Trophoblast cell (in vitro differentiated cells and primary cell): ENCODE measurements around the gene ANAPC2.

Experiments
- DNase-seq, 2 donors: peaks; one replicate each; pipeline ENCODE4 v3.0.0-alpha.2; 2016
- H2AFZ ChIP-seq: 2 replicates; pipeline ENCODE4 v1.6.1; 2013; ENCODE audit warnings: low read length, moderate library complexity, mild to moderate bottlenecking; ENCODE audit not compliant: insufficient read depth, poor library complexity
- H2AK5ac ChIP-seq: 2 replicates; pipeline ENCODE4 v1.6.1; 2013; ENCODE audit warnings: mild to moderate bottlenecking, low read length
- H2BK120ac ChIP-seq: 2 replicates; pipeline ENCODE4 v1.6.1; 2013; ENCODE audit warnings: low read length, mild to moderate bottlenecking, moderate library complexity; ENCODE audit not compliant: insufficient read depth, poor library complexity
- H2BK12ac ChIP-seq: 2 replicates; pipeline ENCODE4 v1.6.1; 2013; ENCODE audit warnings: mild to moderate bottlenecking, low read length, moderate library complexity
- H2BK5ac ChIP-seq: 2 replicates; pipeline ENCODE4 v1.6.1; 2013; ENCODE audit warnings: low read length, low read depth, moderate library complexity, mild to moderate bottlenecking; ENCODE audit not compliant: poor library complexity
- H3K14ac ChIP-seq: 2 replicates; pipeline ENCODE4 v1.6.1; 2013; ENCODE audit warnings: mild to moderate bottlenecking, low read length
- H3K18ac ChIP-seq: 2 replicates; pipeline ENCODE4 v1.6.1; 2013; ENCODE audit warnings: mild to moderate bottlenecking, low read length
- H3K23ac ChIP-seq: 2 replicates; pipeline ENCODE4 v1.6.1; 2013; ENCODE audit warnings: low read length
- H3K27ac ChIP-seq: 2 replicates; pipeline ENCODE4 v1.5.1; 2013; ENCODE audit warnings: low read depth, mild to moderate bottlenecking, inconsistent platforms, low read length, moderate library complexity
- H3K27me3 ChIP-seq: 2 replicates; pipeline ENCODE4 v1.6.1; 2013; ENCODE audit warnings: inconsistent platforms, mild to moderate bottlenecking, low read length, moderate library complexity; ENCODE audit not compliant: insufficient read depth
- H3K36me3 ChIP-seq, 2 experiments: 1 replicate in 1 of 2; 2 replicates in 1 of 2; pipeline ENCODE4 v1.6.1; 2013; ENCODE audit warnings: low read length in 2 of 2, mild to moderate bottlenecking in 2 of 2, moderate library complexity in 1 of 2; ENCODE audit not compliant: insufficient read depth in 2 of 2, control insufficient read depth in 1 of 2
- H3K4ac ChIP-seq: 2 replicates; pipeline ENCODE4 v1.6.1; 2013; ENCODE audit warnings: low read depth, mild to moderate bottlenecking, low read length, moderate library complexity
- H3K4me1 ChIP-seq, 2 experiments: 1 replicate in 1 of 2; 2 replicates in 1 of 2; pipeline ENCODE4 v1.6.1; 2013; ENCODE audit warnings: low read length in 2 of 2, mild to moderate bottlenecking in 2 of 2, moderate library complexity in 1 of 2; ENCODE audit not compliant: insufficient read depth in 2 of 2, control insufficient read depth in 1 of 2
- H3K4me2 ChIP-seq: 2 replicates; pipeline ENCODE4 v1.6.1; 2013; ENCODE audit warnings: inconsistent platforms, mild to moderate bottlenecking, low read length, moderate library complexity
- H3K4me3 ChIP-seq: 2 replicates; pipeline ENCODE4 v1.5.1; 2013; ENCODE audit warnings: mild to moderate bottlenecking, low read depth, low read length, inconsistent platforms
- H3K79me1 ChIP-seq: one replicate; pipeline ENCODE4 v1.6.1; 2013; ENCODE audit warnings: low read length
- H3K79me2 ChIP-seq: 2 replicates; pipeline ENCODE4 v1.6.1; 2013; ENCODE audit warnings: low read length, mild to moderate bottlenecking; ENCODE audit not compliant: control insufficient read depth, insufficient read depth, poor library complexity
- H3K9ac ChIP-seq: 2 replicates; pipeline ENCODE4 v1.6.1; 2013; ENCODE audit warnings: mild to moderate bottlenecking, low read length
- H3K9me3 ChIP-seq: 2 replicates; pipeline ENCODE4 v1.6.1; 2013; ENCODE audit warnings: low read depth, mild to moderate bottlenecking, control low read depth, inconsistent platforms, low read length; ENCODE audit not compliant: insufficient read depth
- H4K12ac ChIP-seq: 2 replicates; pipeline ENCODE4 v1.6.1; 2013; ENCODE audit warnings: low read depth, mild to moderate bottlenecking, low read length, moderate library complexity
- H4K8ac ChIP-seq: 2 replicates; pipeline ENCODE4 v1.6.1; 2013; ENCODE audit warnings: low read depth, mild to moderate bottlenecking, low read length, moderate library complexity
- H4K91ac ChIP-seq: one replicate; pipeline ENCODE4 v1.6.1; 2013; ENCODE audit warnings: low read depth, mild to moderate bottlenecking, low read length, moderate library complexity
- WGBS: extraction: QIAGEN DNeasy Blood & Tissue Kit; methylation state at CpG from one replicate; pipeline ENCODE4 v1.1.7; 2013; ENCODE audit warnings: missing lambda C conversion rate; ENCODE audit not compliant: insufficient read length, insufficient coverage; ENCODE audit errors: extremely low coverage; 5-methylcytosine and 5-hydroxymethylcytosine counted together

ANAPC2 gene

DNA sequence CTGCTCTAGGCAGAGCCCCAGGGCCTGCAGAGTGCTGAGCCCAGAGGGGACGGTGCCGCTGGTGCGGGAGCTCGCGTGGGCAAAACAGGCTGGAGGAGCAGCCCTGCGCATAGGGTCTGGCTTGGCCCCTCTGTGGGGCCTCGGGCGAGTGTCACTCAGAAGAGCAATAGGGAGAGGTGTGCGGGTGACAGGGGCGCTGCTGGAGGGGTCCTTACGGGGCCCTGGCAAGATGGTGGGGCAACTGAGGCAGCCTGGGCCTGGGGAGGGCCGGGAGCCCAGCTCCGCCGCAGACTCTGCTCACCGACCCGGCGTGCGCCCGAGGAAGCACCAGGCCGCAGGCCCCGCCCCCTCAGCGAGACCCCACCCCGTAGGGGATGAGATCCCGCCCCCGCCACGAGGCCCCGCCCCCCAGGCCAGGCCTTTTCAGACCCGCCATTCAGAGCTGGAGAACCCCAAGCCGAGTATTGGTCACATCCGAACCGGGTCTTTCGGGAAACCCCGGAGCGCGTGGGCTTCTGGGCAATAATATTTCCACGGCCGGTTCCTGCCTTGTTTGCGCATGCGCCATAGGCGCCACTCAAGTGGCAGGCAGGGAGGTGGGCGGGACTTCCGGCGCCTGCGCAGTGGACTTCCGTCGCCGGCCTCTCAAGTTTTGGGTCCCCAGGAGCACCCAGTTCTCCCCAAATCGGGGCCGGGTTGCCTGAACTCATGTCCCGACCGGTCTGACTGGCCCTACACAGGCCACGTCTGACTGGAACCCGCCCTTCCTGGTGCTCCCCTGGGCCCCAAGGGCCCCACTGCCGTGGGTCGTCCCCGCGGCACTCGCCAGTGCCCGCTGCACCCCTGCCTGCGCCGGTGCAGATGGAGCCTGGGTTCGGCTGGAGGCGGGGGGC lies 35.0 kb upstream of the ANAPC2 start:
- no CpG with 5 or more reads among the region's 63 CpGs for WGBS
- peak overlapping the region; percentile 39 for H2BK120ac ChIP-seq
- H3K14ac ChIP-seq: peak overlapping the region; percentile 62
- H4K91ac ChIP-seq: peak overlapping the region; percentile 93
- H2AFZ ChIP-seq: peak overlapping the region; percentile 76
- no peak overlapping the region for H3K23ac ChIP-seq
- DNase-seq: peak; percentile 98
- peak overlapping the region; percentile 94 for H3K18ac ChIP-seq
- H2BK12ac ChIP-seq: no peak overlapping the region
- peak overlapping the region; percentile 79 for H3K4me3 ChIP-seq
- peak overlapping the region; percentile 90 for H3K4ac ChIP-seq
- H3K9me3 ChIP-seq: peaks cover 2% of the 10 kb centered on the region
- peak overlapping the region; percentile 94 for H3K4me2 ChIP-seq
- peaks cover 22 to 30% of the 10 kb centered on the region in 2 experiments for H3K4me1 ChIP-seq
- H4K8ac ChIP-seq: peak overlapping the region; percentile 91
- peak overlapping the region; percentile 8 for H2AK5ac ChIP-seq
- H3K27me3 ChIP-seq: no peaks in the 10 kb centered on the region
- peak overlapping the region; percentile 24 for H3K27ac ChIP-seq
- peak overlapping the region; percentile 65 for H4K12ac ChIP-seq
- H3K79me2 ChIP-seq: peaks cover 2% of the 10 kb centered on the region
- peak overlapping the region; percentile 96 for H3K9ac ChIP-seq
- peaks cover 8% of the 10 kb centered on the region for H3K79me1 ChIP-seq
- peak overlapping the region; percentile 18 for H2BK5ac ChIP-seq
- peaks cover 0 to 3% of the 10 kb centered on the region in 2 experiments for H3K36me3 ChIP-seq

- Histone ChIP-seq H2AFZ (peak within 1 kb of the TSS; percentile 54), H3K18ac (no peak within 1 kb of the TSS), H3K4ac (peak within 1 kb of the TSS; percentile 12), H3K14ac (peak within 1 kb of the TSS; percentile 14), H4K12ac (peak within 1 kb of the TSS; percentile 57), H3K36me3 (peaks cover 3 to 4% of the 10 kb centered on the region in 2 experiments), H3K27me3 (no peaks in the 10 kb centered on the region), H3K9me3 (peaks cover 2% of the 10 kb centered on the region), H3K79me1 (peaks cover 8% of the 10 kb centered on the region), H3K4me3 (peak within 1 kb of the TSS; percentile 62), H2BK5ac (no peak within 1 kb of the TSS), H3K27ac (peak within 1 kb of the TSS; percentile 24), H4K8ac (peak within 1 kb of the TSS; percentile 33), H2BK120ac (no peak within 1 kb of the TSS), H3K4me2 (peak within 1 kb of the TSS; percentile 63), H4K91ac (peak within 1 kb of the TSS; percentile 15), H2BK12ac (no peak within 1 kb of the TSS), H3K79me2 (peaks cover 2% of the 10 kb centered on the region), H2AK5ac (peak within 1 kb of the TSS; percentile 34), H3K9ac (no peak within 1 kb of the TSS), H3K4me1 (peaks cover 25 to 30% of the 10 kb centered on the region in 2 experiments), H3K23ac (no peak within 1 kb of the TSS)
- no CpG with 5 or more reads among the region's 88 CpGs for WGBS
- DNase-seq: no peak
Observed at GRCh38 chr9:137222190-137223077, 34.1 kb upstream of the ANAPC2 start, which contains the start of gene RNF208. Gene RNF208 (minus strand): TSS chr9:137222240. CDS start chr9:137221212, 1,028 bp downstream.

DNA sequence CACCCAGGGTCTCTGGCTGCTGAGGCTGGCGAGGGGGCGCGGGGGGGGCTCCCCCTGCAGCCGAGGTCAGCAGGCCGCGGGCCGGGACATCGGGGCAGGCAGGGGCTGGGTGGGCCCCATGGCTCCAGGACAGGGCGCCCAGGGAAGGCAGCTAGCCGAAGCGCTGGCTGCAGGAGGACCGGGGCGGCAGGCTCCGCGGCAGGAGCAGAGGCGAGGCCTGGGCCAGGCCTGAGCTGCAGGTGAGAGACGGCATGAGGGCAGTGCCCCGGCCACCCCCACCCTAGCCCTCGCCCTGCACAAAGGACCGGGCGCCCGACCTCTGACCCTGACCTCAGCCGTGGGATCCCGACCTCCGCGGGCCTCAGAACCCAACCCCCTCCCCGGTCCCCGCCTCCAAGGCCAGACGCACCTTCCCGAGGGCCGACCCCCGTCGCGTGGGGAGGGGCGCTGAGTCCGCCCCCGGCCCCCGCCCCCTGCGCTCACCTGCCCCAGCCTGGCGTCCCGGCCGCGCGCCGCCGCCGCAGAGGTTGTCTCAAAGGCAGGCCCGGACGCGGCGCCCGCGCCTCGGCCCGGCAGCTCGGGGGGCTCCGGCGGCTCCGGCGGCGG lies 33.2 kb upstream of the ANAPC2 start:
- no peak for DNase-seq
- H4K8ac ChIP-seq: peak overlapping the region; percentile 26
- H3K4ac ChIP-seq: no peak overlapping the region
- H3K27ac ChIP-seq: no peak overlapping the region
- H3K14ac ChIP-seq: no peak overlapping the region
- peak overlapping the region; percentile 53 for H3K4me3 ChIP-seq
- no peak overlapping the region for H2BK120ac ChIP-seq
- H3K79me1 ChIP-seq: peaks cover 8% of the 10 kb centered on the region
- no peak overlapping the region for H3K23ac ChIP-seq
- no peak overlapping the region for H3K18ac ChIP-seq
- no peak overlapping the region for H2AK5ac ChIP-seq
- no peaks in the 10 kb centered on the region for H3K9me3 ChIP-seq
- H3K27me3 ChIP-seq: no peaks in the 10 kb centered on the region
- H2AFZ ChIP-seq: peak overlapping the region; percentile 33
- H2BK5ac ChIP-seq: no peak overlapping the region
- no peak overlapping the region for H3K9ac ChIP-seq
- H4K91ac ChIP-seq: no peak overlapping the region
- H3K4me2 ChIP-seq: peak overlapping the region; percentile 63
- no peak overlapping the region for H2BK12ac ChIP-seq
- peaks cover 2% of the 10 kb centered on the region for H3K79me2 ChIP-seq
- peaks cover 4 to 7% of the 10 kb centered on the region in 2 experiments for H3K36me3 ChIP-seq
- no CpG with 5 or more reads among the region's 61 CpGs for WGBS
- H3K4me1 ChIP-seq: peaks cover 24 to 27% of the 10 kb centered on the region in 2 experiments
- no peak overlapping the region for H4K12ac ChIP-seq

DNA sequence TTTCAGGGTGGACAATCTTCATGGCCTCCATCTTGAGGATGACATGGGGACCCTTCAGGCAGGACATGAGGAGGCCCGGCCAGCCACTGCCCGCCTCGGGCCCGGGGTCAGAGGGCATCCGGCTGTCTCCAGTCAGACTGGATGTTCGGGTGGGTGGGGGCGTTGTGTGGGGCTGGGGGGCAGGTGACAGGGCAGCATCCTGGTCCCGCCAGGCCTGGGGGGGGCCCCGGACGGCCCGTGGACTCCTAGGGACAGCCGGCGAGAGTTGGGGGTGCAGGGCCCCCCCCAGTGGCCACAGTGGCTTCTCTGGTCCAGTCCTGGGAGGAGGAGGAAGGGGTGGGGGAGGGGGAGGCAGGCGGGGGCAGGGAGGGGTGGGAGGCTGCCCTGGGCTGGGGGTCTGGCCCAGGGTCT lies 32.7 kb upstream of the ANAPC2 start:
- Histone ChIP-seq H2BK12ac (no peak overlapping the region), H3K79me2 (peaks cover 2% of the 10 kb centered on the region), H3K4me2 (no peak overlapping the region), H3K4ac (no peak overlapping the region), H3K36me3 (peaks cover 10 to 12% of the 10 kb centered on the region in 2 experiments), H3K4me3 (no peak overlapping the region), H3K23ac (no peak overlapping the region), H4K8ac (no peak overlapping the region), H2BK5ac (no peak overlapping the region), H3K9ac (no peak overlapping the region), H3K4me1 (peaks cover 21 to 24% of the 10 kb centered on the region in 2 experiments), H3K79me1 (peaks cover 8% of the 10 kb centered on the region), H2AK5ac (no peak overlapping the region), H3K9me3 (no peaks in the 10 kb centered on the region), H3K18ac (no peak overlapping the region), H3K27me3 (no peaks in the 10 kb centered on the region), H2AFZ (no peak overlapping the region), H4K91ac (no peak overlapping the region), H3K14ac (no peak overlapping the region), H4K12ac (no peak overlapping the region), H3K27ac (no peak overlapping the region), H2BK120ac (no peak overlapping the region)
- no CpG with 5 or more reads among the region's 14 CpGs for WGBS
- no peak for DNase-seq
